Natural killer cell treated with Interleukin-12 subunit alpha and Interleukin-12 subunit beta and Interleukin-15 and Interleukin-18, amount 100 ng/mL, for 72 hours (primary cell): Measurements from ENCODE around the gene SLC12A8. TPM values are rescaled to one million over a fixed set of nuclear protein-coding genes. Genes with fewer than 3 reads are reported as not detected.

Experiments used
- ATAC-seq, 2 donors: fragments of 150-1000 bp; cut with Tn5 transposase in 1 of 2; sonication (Bioruptor Pico), chemical (Tn5 transposase) in 1 of 2; 2 replicates each; pipeline ENCODE4 v1.10.0; 2021
- DNase-seq: peaks from one replicate; pipeline ENCODE4 v3.0.0; 2022; ENCODE audit warnings: low spot score
- H3K27ac Mint-ChIP-seq, 2 donors: 1 replicate in 1 of 2; 2 replicates in 1 of 2; pipeline ENCODE4 v1.8.0; 2022; ENCODE audit warnings: mixed read lengths in 2 of 2, mild to moderate bottlenecking in 1 of 2, moderate library complexity in 1 of 2
- H3K27me3 Mint-ChIP-seq, 2 donors: 1 replicate in 1 of 2; 2 replicates in 1 of 2; pipeline ENCODE4 v1.8.0; 2022; ENCODE audit warnings: mixed read lengths in 2 of 2
- H3K36me3 Mint-ChIP-seq: one replicate; pipeline ENCODE4 v1.8.0; 2022; ENCODE audit warnings: mixed read lengths
- H3K4me1 Mint-ChIP-seq, 2 donors: 1 replicate in 1 of 2; 2 replicates in 1 of 2; pipeline ENCODE4 v1.8.0; 2022; ENCODE audit warnings: low read depth in 2 of 2, mixed read lengths in 2 of 2, mild to moderate bottlenecking in 1 of 2
- H3K4me3 Mint-ChIP-seq: one replicate; pipeline ENCODE4 v1.8.0; 2022; ENCODE audit warnings: mixed read lengths
- H3K9me3 Mint-ChIP-seq: 2 replicates; pipeline ENCODE4 v1.8.0; 2022; ENCODE audit warnings: mixed read lengths
- total RNA-seq, 2 donors: library from RNA; stranded (reverse); gene quantifications; one replicate each; pipeline ENCODE4 v1.2.3, GENCODE V29; 2022

Gene SLC12A8
- total RNA-seq, 2 donors from 2014 or later: 2.7 to 4.7 TPM

DNA sequence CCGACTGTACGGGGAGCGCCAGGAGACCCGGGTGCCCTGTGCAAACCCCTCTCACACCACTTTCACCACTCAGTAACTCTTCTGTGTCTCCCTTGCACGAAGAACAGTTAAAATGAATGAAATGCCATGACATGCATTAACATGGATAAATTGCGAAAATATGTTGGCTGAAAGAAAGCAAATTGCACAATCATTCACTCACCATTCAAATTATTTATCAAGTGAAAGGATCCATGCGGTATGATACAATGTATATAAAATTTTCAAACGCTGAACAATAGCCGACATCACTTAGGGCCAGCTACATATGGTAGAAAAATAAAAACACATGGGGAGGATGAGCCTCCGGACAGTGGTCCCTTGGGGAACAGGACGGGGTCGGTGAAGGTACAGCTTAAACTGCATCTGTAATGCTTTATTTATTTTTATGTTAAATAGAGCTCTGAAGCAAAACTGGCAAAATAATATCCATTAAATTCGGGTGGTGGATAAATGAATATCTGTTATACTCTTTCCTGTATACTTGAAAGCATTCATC lies 45.9 kb downstream of the SLC12A8 start:
- no peak for DNase-seq
- no peaks in the 10 kb centered on the region for H3K9me3 Mint-ChIP-seq
- H3K27me3 Mint-ChIP-seq: peaks cover 9 to 25% of the 10 kb centered on the region in 2 donors
- H3K27ac Mint-ChIP-seq: peak overlapping the region in 1 of 2 donors; percentile 62
- H3K36me3 Mint-ChIP-seq: no peaks in the 10 kb centered on the region
- peaks cover 0 to 18% of the 10 kb centered on the region in 2 donors for H3K4me1 Mint-ChIP-seq
- no peak overlapping the region for H3K4me3 Mint-ChIP-seq
- no peak for ATAC-seq

DNA sequence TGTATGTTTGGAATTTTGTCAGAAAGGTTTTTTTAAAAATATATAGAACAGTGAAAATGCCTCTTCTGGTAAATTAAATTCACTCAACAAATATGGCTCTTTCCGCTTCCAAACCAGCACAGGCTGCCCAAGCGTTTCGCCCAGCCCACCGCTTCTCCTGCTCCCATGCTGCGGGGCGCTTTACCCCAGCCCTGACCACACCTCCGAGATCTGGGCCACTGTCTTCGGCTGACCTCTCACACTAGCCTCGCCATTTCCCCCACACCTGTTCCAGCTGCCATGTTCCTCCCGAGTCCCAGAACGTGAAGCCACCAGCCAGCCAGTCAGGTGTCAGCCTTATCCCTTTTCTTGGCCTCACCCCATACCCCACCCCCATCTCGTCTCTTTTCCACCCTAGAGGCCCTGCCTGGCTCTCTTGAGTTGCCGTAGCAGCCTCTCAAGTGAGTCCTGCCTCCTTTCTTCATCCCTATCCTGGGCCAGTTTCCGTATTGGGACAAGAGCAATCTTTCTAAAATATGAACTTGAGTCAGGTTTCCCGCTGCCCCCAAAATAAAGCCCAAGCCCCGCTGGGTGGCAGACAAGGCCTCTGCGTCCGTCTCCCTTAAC lies 46.5 kb downstream of the SLC12A8 start:
- peaks cover 0 to 18% of the 10 kb centered on the region in 2 donors for H3K4me1 Mint-ChIP-seq
- H3K4me3 Mint-ChIP-seq: no peak overlapping the region
- H3K9me3 Mint-ChIP-seq: no peaks in the 10 kb centered on the region
- H3K27ac Mint-ChIP-seq: peak overlapping the region in 1 of 2 donors; percentile 62
- DNase-seq: no peak
- no peaks in the 10 kb centered on the region for H3K36me3 Mint-ChIP-seq
- ATAC-seq: no peak
- H3K27me3 Mint-ChIP-seq: peaks cover 9 to 26% of the 10 kb centered on the region in 2 donors

DNA sequence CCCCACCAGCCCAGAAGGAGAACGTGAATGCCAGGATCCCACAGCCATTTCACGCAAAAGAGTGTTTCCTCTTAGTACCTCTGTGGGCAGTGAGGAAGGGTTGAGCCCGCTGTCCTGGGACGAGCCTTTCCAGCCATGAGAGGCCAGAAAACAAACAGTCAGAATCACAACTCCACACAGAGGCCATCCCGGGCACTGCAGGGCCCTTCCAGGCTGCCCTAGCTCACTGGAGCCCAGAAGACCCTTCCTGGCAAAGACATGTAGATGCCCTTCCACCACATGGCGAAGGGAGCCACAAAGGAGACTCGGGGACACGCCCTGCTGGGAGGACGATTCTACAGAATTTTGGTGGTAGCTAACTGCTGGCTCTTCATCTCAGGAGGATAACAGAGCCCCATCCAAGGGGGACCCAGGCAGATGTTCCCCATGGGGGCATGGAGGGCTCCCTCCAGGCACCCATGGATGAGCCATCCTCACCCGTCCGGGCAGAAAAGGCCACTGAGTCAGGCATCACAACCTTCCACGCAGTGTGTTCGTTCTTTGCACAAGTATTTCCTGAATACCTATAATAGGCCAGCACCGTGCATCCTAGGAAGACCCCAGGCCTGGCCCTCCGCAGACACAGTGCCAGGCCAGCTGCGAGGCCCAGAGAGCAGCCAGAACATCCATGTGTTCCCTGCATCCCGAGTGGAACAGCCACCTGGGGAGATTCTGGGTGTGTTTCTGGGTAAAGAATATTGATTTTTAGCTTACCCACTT lies 47.2 kb downstream of the SLC12A8 start:
- no peaks in the 10 kb centered on the region for H3K36me3 Mint-ChIP-seq
- peaks cover 0 to 18% of the 10 kb centered on the region in 2 donors for H3K4me1 Mint-ChIP-seq
- no peak for ATAC-seq
- H3K27me3 Mint-ChIP-seq: peaks cover 12 to 26% of the 10 kb centered on the region in 2 donors
- H3K27ac Mint-ChIP-seq: no peak overlapping the region
- H3K4me3 Mint-ChIP-seq: no peak overlapping the region
- no peaks in the 10 kb centered on the region for H3K9me3 Mint-ChIP-seq
- DNase-seq: no peak

DNA sequence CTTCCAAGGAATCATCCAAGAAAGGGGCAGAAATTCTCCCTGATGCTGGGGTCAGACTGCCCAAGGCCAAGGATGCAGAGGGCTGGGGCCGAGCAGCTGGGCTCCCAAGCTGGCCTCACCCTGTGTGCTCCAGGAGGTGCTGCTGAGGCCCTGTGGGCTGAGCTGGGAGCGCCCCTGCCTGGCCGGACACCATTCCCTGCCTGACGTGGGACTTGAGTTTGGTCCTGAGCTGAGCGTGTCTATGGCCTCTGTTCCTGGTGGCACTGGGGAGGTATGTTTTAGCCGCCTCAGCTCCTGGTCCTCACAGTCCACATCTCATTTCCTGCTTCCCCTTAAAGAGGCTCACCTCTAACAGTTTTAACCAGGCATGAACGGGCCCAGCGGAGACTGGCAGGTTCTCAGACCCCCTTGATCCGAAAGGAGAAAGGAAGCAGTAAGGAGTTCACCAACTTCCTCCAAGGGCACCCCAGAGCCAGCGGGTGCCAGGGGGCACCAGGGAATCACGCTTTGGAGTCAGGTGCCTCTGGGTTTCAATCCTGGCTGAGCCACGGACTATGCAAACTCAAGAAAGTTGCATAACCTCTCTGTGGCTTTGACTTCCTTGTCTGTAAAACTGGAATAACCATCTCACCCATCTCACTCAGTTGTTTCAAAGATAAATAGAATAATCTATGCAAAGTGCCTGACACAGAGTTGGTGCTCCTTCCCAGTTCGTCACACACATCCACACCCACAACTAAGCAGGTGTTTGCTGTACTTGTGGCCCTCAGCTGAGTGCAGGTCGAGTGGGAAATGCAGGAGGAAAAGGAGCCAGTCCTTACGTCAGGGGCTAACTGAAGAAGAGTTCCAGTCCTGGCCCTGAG lies 48.6 kb downstream of the SLC12A8 start:
- Mint-ChIP-seq H3K4me3 (no peak overlapping the region), H3K36me3 (no peaks in the 10 kb centered on the region), H3K9me3 (no peaks in the 10 kb centered on the region), H3K27me3 (peaks cover 12 to 20% of the 10 kb centered on the region in 2 donors), H3K4me1 (peaks cover 0 to 18% of the 10 kb centered on the region in 2 donors), H3K27ac (no peak overlapping the region)
- ATAC-seq: no peak
- no peak for DNase-seq

DNA sequence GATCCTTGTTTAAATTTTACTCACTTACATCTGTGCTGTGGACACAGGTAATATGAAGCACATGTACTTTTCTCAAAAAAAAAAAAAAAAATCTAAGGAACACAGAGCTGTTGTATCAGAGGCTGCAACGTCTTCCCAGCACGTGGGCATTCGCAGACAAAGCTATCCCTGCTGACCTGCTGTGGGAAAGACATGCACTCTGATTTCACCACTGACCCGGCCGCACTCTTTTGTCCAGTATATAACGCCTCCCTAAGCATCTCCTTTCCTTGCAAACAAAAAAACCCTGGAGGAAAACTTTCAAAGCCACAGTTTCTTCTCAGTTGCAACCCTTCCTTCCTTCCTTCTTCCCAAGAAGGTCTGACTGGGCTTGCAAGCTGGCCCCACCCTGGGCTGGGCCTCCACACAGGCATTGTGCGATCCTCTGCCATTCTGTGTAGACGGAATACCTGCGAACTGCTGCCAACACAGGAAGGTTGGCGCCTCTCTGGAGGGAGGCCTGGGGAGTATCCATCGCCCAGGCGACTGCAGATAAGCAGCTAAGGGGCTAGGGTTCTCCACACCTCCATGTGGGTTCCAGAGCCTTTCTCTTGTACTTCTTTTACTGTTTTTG lies 50.8 kb downstream of the SLC12A8 start:
- Mint-ChIP-seq H3K9me3 (no peaks in the 10 kb centered on the region), H3K36me3 (no peaks in the 10 kb centered on the region), H3K27ac (peak overlapping the region in 1 of 2 donors; percentile 49), H3K4me1 (peaks cover 0 to 17% of the 10 kb centered on the region in 2 donors), H3K27me3 (peaks cover 8 to 11% of the 10 kb centered on the region in 2 donors), H3K4me3 (no peak overlapping the region)
- no peak for ATAC-seq
- DNase-seq: no peak

DNA sequence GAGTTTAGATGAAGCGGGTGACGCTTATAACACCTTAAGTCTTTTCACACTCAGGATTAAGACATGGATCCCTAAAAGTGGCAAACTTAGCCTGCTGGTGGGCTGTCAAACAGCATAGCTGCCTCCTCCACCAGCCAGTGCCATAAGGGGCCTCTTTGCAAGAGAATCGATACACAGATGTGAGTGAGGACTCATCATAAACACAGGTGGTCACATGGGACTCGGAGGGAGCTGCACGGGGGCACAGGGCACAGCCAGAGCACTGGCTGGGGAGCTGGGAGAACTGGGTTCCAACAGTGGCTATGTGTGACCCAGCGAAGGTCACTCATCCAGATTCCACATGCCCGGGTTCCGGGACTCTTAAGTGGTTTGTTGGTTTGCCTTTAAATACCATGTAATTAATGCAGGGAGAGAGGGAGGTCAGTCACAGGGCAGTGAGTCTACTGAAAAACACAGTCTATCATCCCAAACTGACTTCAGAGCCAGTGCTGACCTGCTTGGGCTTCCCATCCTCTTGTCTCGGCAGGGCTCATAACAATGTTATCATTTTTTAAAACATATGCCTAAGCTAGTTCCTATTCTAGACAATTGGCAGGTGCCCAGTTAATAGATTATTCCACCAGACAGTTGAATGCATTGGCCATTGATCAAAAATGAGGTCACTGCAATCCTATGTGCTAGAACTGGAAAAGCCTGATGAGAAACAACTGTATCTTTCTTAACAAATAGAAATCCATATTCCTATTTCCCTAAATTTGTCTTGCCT lies 51.8 kb downstream of the SLC12A8 start:
- DNase-seq (no peak), ATAC-seq (no peak)
- Mint-ChIP-seq H3K27ac (no peak overlapping the region), H3K4me3 (no peak overlapping the region), H3K9me3 (no peaks in the 10 kb centered on the region), H3K36me3 (no peaks in the 10 kb centered on the region), H3K4me1 (peaks cover 0 to 19% of the 10 kb centered on the region in 2 donors), H3K27me3 (peaks cover 5 to 11% of the 10 kb centered on the region in 2 donors)

DNA sequence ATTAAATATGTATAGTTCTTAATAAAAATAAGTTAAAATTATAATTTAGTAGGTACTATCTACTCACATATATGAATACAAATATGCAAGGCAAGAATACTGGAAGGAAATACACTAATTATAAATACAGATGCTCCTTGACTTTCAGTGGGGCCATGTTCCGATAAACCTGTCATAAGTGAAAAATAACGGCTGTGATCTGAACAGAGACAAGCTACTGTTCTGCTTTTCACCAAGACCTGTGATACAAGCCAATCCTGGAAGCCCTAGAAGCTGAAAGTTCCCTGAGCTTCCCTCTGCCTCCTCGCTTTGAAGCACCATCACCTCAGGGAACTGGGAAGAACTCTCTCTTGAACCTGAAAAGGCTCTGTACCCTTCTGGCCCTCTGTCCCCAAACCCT lies 55.4 kb downstream of the SLC12A8 start:
- H3K36me3 Mint-ChIP-seq: no peaks in the 10 kb centered on the region
- no peak overlapping the region for H3K4me3 Mint-ChIP-seq
- no peak for DNase-seq
- ATAC-seq: no peak
- no peak overlapping the region for H3K27ac Mint-ChIP-seq
- H3K9me3 Mint-ChIP-seq: no peaks in the 10 kb centered on the region
- H3K27me3 Mint-ChIP-seq: peaks cover 5 to 11% of the 10 kb centered on the region in 2 donors
- H3K4me1 Mint-ChIP-seq: peaks cover 13 to 19% of the 10 kb centered on the region in 2 donors

DNA sequence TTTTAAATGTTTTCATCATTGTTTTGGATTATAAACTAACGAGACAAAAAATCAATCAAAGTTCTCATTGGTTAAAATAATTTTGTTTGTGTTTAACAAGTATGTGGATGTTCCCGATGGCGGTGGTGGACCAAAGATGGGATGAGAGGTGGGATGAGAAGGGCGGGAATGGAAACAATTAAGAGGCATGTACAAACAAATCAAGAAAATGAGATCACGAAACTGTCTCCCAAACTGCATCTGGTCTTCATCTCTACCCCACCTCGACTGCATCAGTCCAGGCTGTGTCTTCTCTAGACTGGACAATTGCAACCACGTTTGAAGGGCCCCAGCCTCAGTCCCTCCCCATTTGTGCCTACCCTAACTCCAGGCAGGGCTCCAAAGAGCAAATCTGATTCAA lies 56.1 kb downstream of the SLC12A8 start:
- peaks cover 5 to 6% of the 10 kb centered on the region in 2 donors for H3K27me3 Mint-ChIP-seq
- no peak overlapping the region for H3K4me3 Mint-ChIP-seq
- no peaks in the 10 kb centered on the region for H3K36me3 Mint-ChIP-seq
- no peak for DNase-seq
- H3K9me3 Mint-ChIP-seq: no peaks in the 10 kb centered on the region
- no peak overlapping the region for H3K27ac Mint-ChIP-seq
- no peak for ATAC-seq
- H3K4me1 Mint-ChIP-seq: peaks cover 13 to 19% of the 10 kb centered on the region in 2 donors

DNA sequence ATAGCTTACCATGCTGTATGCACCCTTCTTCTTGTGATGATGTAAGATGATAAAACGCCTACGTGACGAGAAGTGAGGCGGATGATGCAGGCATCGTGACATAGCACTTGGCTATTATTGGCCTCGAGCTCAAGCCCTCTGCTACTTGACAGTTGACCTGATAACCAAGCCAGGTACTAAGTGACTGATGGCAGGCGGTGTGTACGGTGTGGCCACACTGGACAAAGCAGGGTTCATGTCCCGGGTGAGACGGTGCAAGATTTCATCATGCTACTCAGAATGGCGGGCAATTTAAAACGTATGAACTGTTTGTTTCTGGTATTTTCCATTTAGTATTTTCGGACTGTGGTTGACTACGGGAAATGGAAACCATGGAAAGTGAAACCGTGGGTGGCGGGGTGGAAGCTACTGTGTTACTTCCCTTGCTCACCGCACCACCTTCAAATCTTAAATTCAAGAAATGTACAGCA lies 57.7 kb downstream of the SLC12A8 start:
- ATAC-seq (peak; percentile 77 to 88), DNase-seq (peak; percentile 82)
- no peaks in the 10 kb centered on the region for H3K9me3 Mint-ChIP-seq
- H3K27me3 Mint-ChIP-seq: peaks cover 2 to 6% of the 10 kb centered on the region in 2 donors
- peak overlapping the region; percentile 70 to 94 for H3K27ac Mint-ChIP-seq
- H3K36me3 Mint-ChIP-seq: no peaks in the 10 kb centered on the region
- peak overlapping the region; percentile 72 for H3K4me3 Mint-ChIP-seq
- H3K4me1 Mint-ChIP-seq: peaks cover 17 to 28% of the 10 kb centered on the region in 2 donors

DNA sequence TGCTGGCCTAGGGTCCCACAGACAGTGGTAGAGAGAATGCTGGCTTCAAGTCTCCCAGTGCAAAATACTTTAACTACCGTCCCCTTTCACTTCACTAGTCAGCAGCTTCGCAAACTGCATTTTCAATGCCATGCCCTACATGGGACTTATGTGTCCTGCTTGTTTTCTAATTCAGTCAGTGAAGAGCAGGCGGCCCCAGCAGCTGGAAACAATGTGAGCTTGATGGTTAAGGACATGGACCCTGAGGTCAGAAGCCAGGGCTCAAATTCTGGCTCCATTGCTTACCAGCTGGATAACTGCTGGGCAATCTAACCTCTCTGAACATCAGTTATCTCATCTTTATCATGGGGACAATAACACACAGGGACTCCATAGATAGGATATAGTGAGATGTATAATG lies 58.4 kb downstream of the SLC12A8 start:
- H3K4me3 Mint-ChIP-seq: peak overlapping the region; percentile 72
- peaks cover 25 to 35% of the 10 kb centered on the region in 2 donors for H3K4me1 Mint-ChIP-seq
- ATAC-seq (no peak), DNase-seq (no peak)
- H3K27ac Mint-ChIP-seq: peak overlapping the region in 1 of 2 donors; percentile 70
- H3K36me3 Mint-ChIP-seq: no peaks in the 10 kb centered on the region
- H3K9me3 Mint-ChIP-seq: no peaks in the 10 kb centered on the region
- H3K27me3 Mint-ChIP-seq: peaks cover 2 to 6% of the 10 kb centered on the region in 2 donors

DNA sequence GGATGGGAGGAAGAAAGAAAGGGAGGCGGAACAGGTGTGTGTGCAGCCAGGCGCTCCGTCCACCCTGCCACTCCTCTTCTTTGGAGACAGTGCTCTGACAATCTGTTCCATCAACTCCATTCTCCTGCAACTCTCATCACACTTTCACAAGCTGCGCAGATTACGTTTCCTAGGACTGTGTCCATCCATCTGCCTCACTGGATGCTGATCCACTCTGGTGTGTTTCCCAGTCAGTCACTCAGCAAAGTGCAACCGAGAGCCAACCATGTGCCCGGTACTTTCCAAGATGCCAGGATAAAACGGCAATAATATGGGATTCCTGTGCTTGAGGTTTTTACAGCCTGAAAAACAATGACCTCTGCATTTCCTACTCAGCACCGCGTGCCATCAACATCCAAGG lies 59.6 kb downstream of the SLC12A8 start:
- DNase-seq (no peak), ATAC-seq (no peak)
- Mint-ChIP-seq H3K4me1 (peaks cover 36 to 47% of the 10 kb centered on the region in 2 donors), H3K27ac (no peak overlapping the region), H3K4me3 (no peak overlapping the region), H3K9me3 (no peaks in the 10 kb centered on the region), H3K27me3 (peaks cover 2 to 6% of the 10 kb centered on the region in 2 donors), H3K36me3 (no peaks in the 10 kb centered on the region)

DNA sequence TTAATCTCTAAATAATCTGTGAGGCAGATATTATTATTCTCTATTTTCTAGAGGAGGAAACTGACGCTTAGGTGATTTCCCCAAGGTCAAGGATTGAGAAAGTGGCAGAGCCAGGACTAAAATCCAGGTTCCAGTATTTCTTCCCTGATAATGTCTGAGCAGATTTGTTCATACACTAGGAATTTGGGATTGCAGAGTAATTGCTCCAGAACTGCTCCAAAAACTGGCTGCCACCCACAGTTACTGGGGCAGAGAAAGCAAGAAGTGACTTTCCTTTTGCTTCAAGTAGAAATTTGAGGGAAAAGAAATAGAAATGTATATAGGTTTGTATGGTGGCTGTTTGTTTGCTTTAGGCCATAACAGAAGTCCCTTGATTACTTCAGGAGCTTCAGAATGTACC lies 60.6 kb downstream of the SLC12A8 start:
- H3K27me3 Mint-ChIP-seq: no peaks in the 10 kb centered on the region
- no peak overlapping the region for H3K27ac Mint-ChIP-seq
- H3K4me3 Mint-ChIP-seq: no peak overlapping the region
- H3K4me1 Mint-ChIP-seq: peaks cover 47 to 50% of the 10 kb centered on the region in 2 donors
- no peak for DNase-seq
- H3K9me3 Mint-ChIP-seq: no peaks in the 10 kb centered on the region
- no peak for ATAC-seq
- H3K36me3 Mint-ChIP-seq: no peaks in the 10 kb centered on the region
